Measurements from ENCODE around the gene TTC29. TPM values are rescaled to one million over a fixed set of nuclear protein-coding genes. Genes with fewer than 3 reads are reported as not detected.

TTC29 gene
- polyA plus RNA-seq, 1 donor = 0.10 TPM

DNA sequence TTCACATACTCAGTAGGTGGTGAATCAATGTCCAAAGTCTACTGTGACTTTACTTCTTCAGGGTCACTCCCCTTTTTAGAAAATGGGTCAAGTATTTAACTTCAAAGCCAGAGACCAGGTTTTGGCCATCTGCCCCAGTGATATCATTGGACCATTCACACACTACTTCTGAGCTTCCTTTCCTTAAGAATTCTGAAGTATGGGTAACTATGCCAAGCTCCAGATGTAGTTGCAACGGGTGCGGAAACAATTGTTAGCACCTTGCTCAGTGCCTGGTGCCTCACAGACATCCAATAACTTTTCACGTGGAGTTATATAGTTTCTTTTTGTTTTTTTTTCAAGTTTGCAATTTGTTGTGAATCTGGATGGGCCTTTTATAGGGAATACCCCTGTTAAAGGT is 62.6 kb downstream of the TTC29 start:
- no peak for DNase-seq
- Histone ChIP-seq H3K27ac (ENCODE audit: low read length) (no peak overlapping the region), H3K4me3 (ENCODE audit: low read length) (no peak overlapping the region), H3K4me1 (ENCODE audit: control insufficient read depth, insufficient read depth, low read length) (no peaks in the 10 kb centered on the region), H3K27me3 (ENCODE audit: control insufficient read depth, insufficient read depth, low read length) (no peaks in the 10 kb centered on the region), H3K36me3 (ENCODE audit: control insufficient read depth, insufficient read depth, low read length) (no peaks in the 10 kb centered on the region), H3K9me3 (ENCODE audit: control insufficient read depth, low read depth, low read length) (no peaks in the 10 kb centered on the region)
- no CpG with 5 or more reads among the region's 3 CpGs for WGBS (ENCODE audit: insufficient coverage, low lambda C conversion rate)

DNA sequence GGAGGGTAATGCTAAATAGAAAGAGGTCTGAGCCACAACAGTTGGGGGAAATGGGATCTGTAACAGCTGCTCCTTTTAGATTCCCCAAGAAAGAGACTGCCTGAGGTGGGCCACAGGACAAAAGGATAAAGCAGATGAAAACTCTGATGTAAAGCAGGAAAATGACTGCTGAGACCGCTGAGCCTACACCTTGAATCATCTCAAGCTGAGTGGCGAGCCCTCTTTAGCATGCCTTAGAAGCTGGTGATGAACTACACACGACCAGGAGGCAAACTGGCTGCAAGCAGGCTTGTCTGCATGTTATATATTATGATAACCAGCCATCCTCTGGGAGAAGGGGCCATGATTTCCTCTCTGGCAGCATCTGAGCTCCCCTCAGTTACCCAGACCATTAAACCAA is 88.4 kb downstream of the TTC29 start:
- H3K4me1 ChIP-seq (ENCODE audit: control insufficient read depth, insufficient read depth, low read length) = no peaks in the 10 kb centered on the region
- H3K36me3 ChIP-seq (ENCODE audit: control insufficient read depth, insufficient read depth, low read length) = no peaks in the 10 kb centered on the region
- WGBS (ENCODE audit: insufficient coverage, low lambda C conversion rate) = no CpG with 5 or more reads among the region's 3 CpGs
- H3K4me3 ChIP-seq (ENCODE audit: low read length) = no peak overlapping the region
- no peaks in the 10 kb centered on the region for H3K9me3 ChIP-seq (ENCODE audit: control insufficient read depth, low read depth, low read length)
- H3K27me3 ChIP-seq (ENCODE audit: control insufficient read depth, insufficient read depth, low read length) = no peaks in the 10 kb centered on the region
- DNase-seq = no peak
- no peak overlapping the region for H3K27ac ChIP-seq (ENCODE audit: low read length)

DNA sequence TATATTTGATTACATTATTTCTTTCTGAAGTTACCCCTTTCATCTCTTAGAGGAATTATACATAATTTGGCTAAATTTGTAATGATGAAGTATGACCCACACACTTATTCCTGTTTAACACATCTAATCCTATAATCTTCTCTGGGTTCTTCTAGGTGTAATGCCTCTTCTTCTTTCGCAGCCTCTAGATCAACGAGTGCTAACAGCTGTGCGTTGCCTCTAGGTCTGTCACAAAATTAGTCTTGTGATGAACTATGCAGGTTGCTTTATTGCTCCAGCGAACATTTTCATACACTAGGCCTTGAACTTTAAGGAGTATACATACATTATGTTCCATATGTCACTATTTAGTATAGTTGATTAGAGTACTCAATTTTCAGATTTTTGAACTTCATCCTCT is 89.9 kb downstream of the TTC29 start:
- H3K9me3 ChIP-seq (ENCODE audit: control insufficient read depth, low read depth, low read length) = no peaks in the 10 kb centered on the region
- DNase-seq = no peak
- 96% methylated on average over 4 of the region's 4 CpGs for WGBS (ENCODE audit: insufficient coverage, low lambda C conversion rate)

DNA sequence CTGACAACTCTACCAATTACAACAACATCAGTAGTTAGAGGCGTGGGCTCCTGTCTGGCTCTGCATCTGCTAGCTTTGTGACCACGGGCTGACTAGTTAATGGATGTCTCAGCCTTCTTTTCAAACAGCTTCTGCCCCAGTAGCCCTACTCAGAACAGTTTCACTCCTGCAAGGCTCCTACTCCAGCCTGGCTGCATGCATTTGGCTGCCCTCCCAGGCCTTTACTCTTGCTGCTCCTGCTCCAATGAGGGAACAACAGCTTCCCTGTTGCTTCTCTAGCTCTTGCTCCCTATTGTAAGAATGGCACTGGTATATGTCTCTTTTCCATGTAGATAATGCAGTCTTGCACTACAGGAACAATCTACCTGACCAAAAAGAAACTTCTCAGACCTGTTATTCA is 93.3 kb downstream of the TTC29 start:
- DNase-seq = no peak
- H3K4me3 ChIP-seq (ENCODE audit: low read length) = no peak overlapping the region
- no CpG with 5 or more reads among the region's 2 CpGs for WGBS (ENCODE audit: insufficient coverage, low lambda C conversion rate)
- no peaks in the 10 kb centered on the region for H3K4me1 ChIP-seq (ENCODE audit: control insufficient read depth, insufficient read depth, low read length)
- H3K27ac ChIP-seq (ENCODE audit: low read length) = no peak overlapping the region
- H3K36me3 ChIP-seq (ENCODE audit: control insufficient read depth, insufficient read depth, low read length) = no peaks in the 10 kb centered on the region
- no peaks in the 10 kb centered on the region for H3K27me3 ChIP-seq (ENCODE audit: control insufficient read depth, insufficient read depth, low read length)
- no peaks in the 10 kb centered on the region for H3K9me3 ChIP-seq (ENCODE audit: control insufficient read depth, low read depth, low read length)

More for the DNA sequence above, 89.9 kb downstream of the TTC29 start:
- Histone ChIP-seq H3K27ac (ENCODE audit: low read length) (no peak overlapping the region), H3K4me1 (ENCODE audit: control insufficient read depth, insufficient read depth, low read length) (no peaks in the 10 kb centered on the region), H3K27me3 (ENCODE audit: control insufficient read depth, insufficient read depth, low read length) (no peaks in the 10 kb centered on the region), H3K36me3 (ENCODE audit: control insufficient read depth, insufficient read depth, low read length) (no peaks in the 10 kb centered on the region), H3K4me3 (ENCODE audit: low read length) (no peak overlapping the region)

DNA sequence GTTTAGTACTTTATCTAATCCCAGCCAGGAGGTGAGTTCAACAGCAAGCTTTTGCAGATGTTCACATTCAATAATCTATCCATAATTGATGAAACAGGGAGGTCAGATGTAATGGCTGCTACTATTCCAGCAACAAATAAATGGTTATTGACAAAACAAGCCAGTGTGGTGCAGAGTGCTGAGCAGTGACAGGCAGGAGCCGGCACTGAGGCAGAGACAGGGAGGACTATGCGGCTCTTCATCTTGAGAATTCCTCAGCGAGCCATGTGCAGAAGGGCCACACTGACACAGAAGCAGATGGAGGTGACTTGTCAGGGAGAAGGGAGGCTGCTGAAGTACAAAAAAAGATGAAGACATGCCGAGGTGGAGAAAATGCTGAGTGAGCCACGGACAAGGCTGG is 98.3 kb downstream of the TTC29 start:
- Histone ChIP-seq H3K4me3 (ENCODE audit: low read length) (no peak overlapping the region), H3K4me1 (ENCODE audit: control insufficient read depth, insufficient read depth, low read length) (no peaks in the 10 kb centered on the region), H3K27ac (ENCODE audit: low read length) (no peak overlapping the region), H3K9me3 (ENCODE audit: control insufficient read depth, low read depth, low read length) (no peaks in the 10 kb centered on the region), H3K36me3 (ENCODE audit: control insufficient read depth, insufficient read depth, low read length) (no peaks in the 10 kb centered on the region), H3K27me3 (ENCODE audit: control insufficient read depth, insufficient read depth, low read length) (no peaks in the 10 kb centered on the region)
- DNase-seq = no peak
- WGBS (ENCODE audit: insufficient coverage, low lambda C conversion rate) = no CpG with 5 or more reads among the region's 5 CpGs

DNA sequence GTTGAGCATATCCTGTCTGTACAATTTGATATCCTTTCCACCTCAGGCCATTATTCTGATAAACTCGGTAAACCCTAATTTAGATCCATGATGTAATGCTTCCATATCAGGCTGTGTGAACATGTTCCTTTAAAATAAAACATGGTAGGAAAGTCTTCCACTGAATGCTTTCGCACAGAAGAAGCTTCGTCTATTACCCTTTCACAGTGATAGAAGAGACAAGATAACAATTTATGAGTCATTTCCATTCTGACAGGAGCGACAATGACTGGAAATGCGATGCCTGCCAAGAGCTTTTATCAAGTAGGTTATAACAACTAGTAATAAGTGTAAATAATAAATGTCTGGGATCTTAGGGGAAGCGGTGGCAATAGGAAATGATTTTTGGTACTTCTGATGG is 98.8 kb downstream of the TTC29 start:
- Histone ChIP-seq H3K4me1 (ENCODE audit: control insufficient read depth, insufficient read depth, low read length) (no peaks in the 10 kb centered on the region), H3K36me3 (ENCODE audit: control insufficient read depth, insufficient read depth, low read length) (no peaks in the 10 kb centered on the region), H3K9me3 (ENCODE audit: control insufficient read depth, low read depth, low read length) (no peaks in the 10 kb centered on the region), H3K27ac (ENCODE audit: low read length) (no peak overlapping the region), H3K4me3 (ENCODE audit: low read length) (no peak overlapping the region), H3K27me3 (ENCODE audit: control insufficient read depth, insufficient read depth, low read length) (no peaks in the 10 kb centered on the region)
- WGBS (ENCODE audit: insufficient coverage, low lambda C conversion rate) = 100% methylated on average over 1 of the region's 6 CpGs
- DNase-seq = no peak

DNA sequence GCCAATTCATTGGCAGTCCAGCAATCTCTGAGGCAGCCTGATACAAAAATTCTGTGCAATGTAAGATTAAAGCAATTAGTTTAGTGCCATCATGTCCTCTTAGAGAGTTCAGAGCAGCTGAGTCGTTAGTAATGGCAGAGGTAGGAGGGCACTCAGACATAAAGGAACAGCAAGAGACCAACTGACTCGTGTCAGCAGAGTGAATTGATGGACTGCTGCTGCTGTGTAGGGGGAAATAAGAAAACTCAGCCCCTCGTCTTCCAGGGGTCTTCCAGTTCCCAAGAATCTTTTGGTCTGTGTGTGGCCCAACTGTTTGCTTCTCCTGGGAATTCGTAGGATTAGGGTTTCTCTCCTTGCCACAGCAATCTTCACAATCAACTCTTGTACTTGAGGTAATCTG is 100.9 kb downstream of the TTC29 start:
- H3K27me3 ChIP-seq (ENCODE audit: control insufficient read depth, insufficient read depth, low read length) = no peaks in the 10 kb centered on the region
- no peaks in the 10 kb centered on the region for H3K9me3 ChIP-seq (ENCODE audit: control insufficient read depth, low read depth, low read length)
- H3K4me1 ChIP-seq (ENCODE audit: control insufficient read depth, insufficient read depth, low read length) = no peaks in the 10 kb centered on the region
- no peak for DNase-seq
- no CpG with 5 or more reads among the region's 4 CpGs for WGBS (ENCODE audit: insufficient coverage, low lambda C conversion rate)
- H3K27ac ChIP-seq (ENCODE audit: low read length) = no peak overlapping the region
- no peak overlapping the region for H3K4me3 ChIP-seq (ENCODE audit: low read length)
- no peaks in the 10 kb centered on the region for H3K36me3 ChIP-seq (ENCODE audit: control insufficient read depth, insufficient read depth, low read length)

DNA sequence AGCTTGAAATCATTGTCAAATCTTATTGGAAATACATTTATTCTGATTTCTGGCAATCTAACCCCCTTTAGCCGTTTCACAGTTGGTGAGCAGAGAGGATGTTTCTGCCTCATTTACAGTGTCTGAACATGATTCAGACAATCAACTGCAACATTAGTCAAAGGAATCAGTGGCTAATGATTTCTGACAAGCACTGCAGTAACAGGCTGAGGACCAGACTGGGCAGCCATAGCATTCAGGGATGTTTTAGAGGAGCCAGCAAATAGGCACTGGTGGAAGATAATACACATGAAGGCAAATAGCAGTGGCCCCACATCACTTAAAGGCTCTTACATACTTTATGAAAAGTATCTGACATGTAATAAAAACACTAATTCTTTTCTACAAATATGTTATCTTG is 102.8 kb downstream of the TTC29 start:
- H3K36me3 ChIP-seq (ENCODE audit: control insufficient read depth, insufficient read depth, low read length) = no peaks in the 10 kb centered on the region
- no peaks in the 10 kb centered on the region for H3K27me3 ChIP-seq (ENCODE audit: control insufficient read depth, insufficient read depth, low read length)
- DNase-seq = no peak
- H3K27ac ChIP-seq (ENCODE audit: low read length) = no peak overlapping the region
- no peaks in the 10 kb centered on the region for H3K9me3 ChIP-seq (ENCODE audit: control insufficient read depth, low read depth, low read length)
- no CpG with 5 or more reads among the region's 1 CpG for WGBS (ENCODE audit: insufficient coverage, low lambda C conversion rate)
- no peak overlapping the region for H3K4me3 ChIP-seq (ENCODE audit: low read length)
- H3K4me1 ChIP-seq (ENCODE audit: control insufficient read depth, insufficient read depth, low read length) = no peaks in the 10 kb centered on the region

DNA sequence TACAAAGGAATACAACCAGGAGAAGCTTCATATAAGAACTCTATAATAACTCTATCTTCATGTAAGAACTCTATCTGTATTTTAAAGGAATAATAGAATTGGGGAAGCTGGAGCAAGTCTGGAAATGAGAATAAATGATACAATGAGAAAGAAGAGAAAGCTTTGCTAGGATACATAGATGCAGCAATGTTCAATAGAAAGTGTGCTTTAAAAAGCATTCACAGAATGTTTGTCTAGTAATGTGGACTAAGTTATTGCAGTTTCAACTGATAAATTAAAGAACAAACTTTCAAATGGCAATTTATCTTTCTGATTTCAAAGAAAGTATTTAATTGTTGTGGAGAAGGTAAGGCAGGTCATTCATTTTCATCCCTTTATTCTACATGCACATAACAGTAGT is 104.9 kb downstream of the TTC29 start:
- no peak overlapping the region for H3K27ac ChIP-seq (ENCODE audit: low read length)
- no peaks in the 10 kb centered on the region for H3K4me1 ChIP-seq (ENCODE audit: control insufficient read depth, insufficient read depth, low read length)
- no peak for DNase-seq
- H3K4me3 ChIP-seq (ENCODE audit: low read length) = no peak overlapping the region
- H3K9me3 ChIP-seq (ENCODE audit: control insufficient read depth, low read depth, low read length) = no peaks in the 10 kb centered on the region
- H3K27me3 ChIP-seq (ENCODE audit: control insufficient read depth, insufficient read depth, low read length) = no peaks in the 10 kb centered on the region
- H3K36me3 ChIP-seq (ENCODE audit: control insufficient read depth, insufficient read depth, low read length) = no peaks in the 10 kb centered on the region

DNA sequence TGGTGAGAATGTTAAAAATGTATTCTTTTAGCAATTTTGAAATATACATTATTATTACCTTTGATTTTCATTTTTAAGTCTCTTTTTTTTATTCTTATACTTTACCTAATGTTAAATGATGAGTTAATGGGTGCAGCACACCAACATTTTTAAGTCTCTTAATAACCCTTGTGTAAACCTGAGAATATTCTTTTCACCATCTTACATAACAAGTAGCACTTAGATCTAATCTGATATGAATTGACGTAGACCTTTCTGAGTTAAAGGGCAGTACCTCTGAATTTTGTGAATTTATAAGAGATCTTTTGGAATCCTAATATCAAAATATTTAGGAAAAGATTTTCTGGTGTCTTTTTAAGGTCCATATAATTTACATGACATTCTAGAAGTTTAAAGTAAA is 110.6 kb downstream of the TTC29 start:
- Histone ChIP-seq H3K9me3 (ENCODE audit: control insufficient read depth, low read depth, low read length) (no peaks in the 10 kb centered on the region), H3K4me3 (ENCODE audit: low read length) (no peak overlapping the region), H3K27me3 (ENCODE audit: control insufficient read depth, insufficient read depth, low read length) (no peaks in the 10 kb centered on the region), H3K36me3 (ENCODE audit: control insufficient read depth, insufficient read depth, low read length) (no peaks in the 10 kb centered on the region), H3K27ac (ENCODE audit: low read length) (no peak overlapping the region), H3K4me1 (ENCODE audit: control insufficient read depth, insufficient read depth, low read length) (no peaks in the 10 kb centered on the region)
- DNase-seq = no peak
- no CpG with 5 or more reads among the region's 1 CpG for WGBS (ENCODE audit: insufficient coverage, low lambda C conversion rate)

DNA sequence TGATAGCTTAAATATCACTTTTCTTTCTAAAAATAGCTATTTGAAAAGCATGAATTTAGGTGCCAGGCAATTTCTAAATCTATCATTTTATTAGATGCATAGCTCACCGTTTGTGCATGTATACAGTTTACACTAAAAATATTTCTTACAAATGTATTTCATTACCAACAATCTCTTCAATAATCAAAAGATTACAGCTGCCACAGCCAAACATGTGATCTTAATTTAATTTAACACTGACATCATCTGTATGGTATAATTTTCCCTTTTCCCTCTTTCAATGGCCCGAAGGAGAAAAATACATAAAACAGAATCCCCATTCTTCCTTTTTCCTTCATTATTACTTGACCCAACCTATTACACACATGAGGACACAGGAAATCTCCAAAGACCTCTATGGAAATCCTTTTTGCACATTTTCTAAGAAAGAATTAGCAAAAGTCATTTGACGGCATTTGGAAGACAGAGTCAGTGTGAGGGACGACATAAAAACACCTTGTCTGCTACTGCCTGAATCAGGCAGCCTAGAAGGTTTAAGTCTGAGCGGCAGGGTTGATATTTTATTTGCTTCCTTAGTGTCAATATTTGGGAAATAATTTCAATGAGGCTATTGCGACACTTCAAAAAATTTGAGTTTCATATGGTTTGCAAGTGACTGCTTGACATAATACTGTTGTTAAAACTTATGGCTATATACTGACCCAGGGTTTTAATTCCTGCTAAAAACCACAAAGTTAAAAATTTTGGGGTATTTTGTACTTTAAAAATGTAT is 111.2 kb downstream of the TTC29 start:
- Histone ChIP-seq H3K4me1 (ENCODE audit: control insufficient read depth, insufficient read depth, low read length) (no peaks in the 10 kb centered on the region), H3K27ac (ENCODE audit: low read length) (no peak overlapping the region), H3K9me3 (ENCODE audit: control insufficient read depth, low read depth, low read length) (no peaks in the 10 kb centered on the region), H3K27me3 (ENCODE audit: control insufficient read depth, insufficient read depth, low read length) (no peaks in the 10 kb centered on the region), H3K4me3 (ENCODE audit: low read length) (no peak overlapping the region), H3K36me3 (ENCODE audit: control insufficient read depth, insufficient read depth, low read length) (no peaks in the 10 kb centered on the region)
- DNase-seq = no peak
- 80% methylated on average over 3 of the region's 6 CpGs for WGBS (ENCODE audit: insufficient coverage, low lambda C conversion rate)
